HepG2 (cell line): ENCODE data around the gene PRKRIP1. TPM values are rescaled to one million over a fixed set of nuclear protein-coding genes. Genes with fewer than 3 reads are reported as not detected.
A peak's percentile ranks its signal among the peaks of the same experiment; 100 is the strongest.

Experiments
- BORCS8-MEF2B ChIP-seq: sonication (generic); formaldehyde crosslinking; IDR thresholded peaks from 2 replicates; pipeline ENCODE4 v1.8.0; 2022; ENCODE audit warnings: mild to moderate bottlenecking, missing genetic modification reagents
- CREB1 ChIP-seq, 2 experiments: fragments of 450-650 bp in 1 of 2; IDR thresholded peaks; 2 replicates each; pipeline ENCODE4 v1.6.1; 2016 to 2017; ENCODE audit warnings: control low read depth in 1 of 2, mild to moderate bottlenecking in 1 of 2, missing compliant biosample characterization in 1 of 2, missing genetic modification characterization in 1 of 2
- ESRRA ChIP-seq: sonication (generic); formaldehyde crosslinking; IDR thresholded peaks from 2 replicates; pipeline ENCODE4 v1.5.1; 2020; ENCODE audit warnings: mild to moderate bottlenecking, low read depth, missing genetic modification reagents
- FOXC1 ChIP-seq: sonication (generic); formaldehyde crosslinking; IDR thresholded peaks from 2 replicates; pipeline ENCODE4 v1.8.0; 2022; ENCODE audit warnings: mild to moderate bottlenecking, missing genetic modification reagents, borderline replicate concordance
- FOXK1 ChIP-seq: sonication (generic); formaldehyde crosslinking; IDR thresholded peaks from 2 replicates; pipeline ENCODE4 v1.4.0; 2020; ENCODE audit warnings: low read depth, missing genetic modification reagents, borderline replicate concordance
- HOXA5 ChIP-seq: sonication (generic); formaldehyde crosslinking; IDR thresholded peaks from 2 replicates; pipeline ENCODE4 v1.4.0; 2020; ENCODE audit warnings: missing genetic modification reagents
- NFKBIZ ChIP-seq: IDR thresholded peaks from 2 replicates; pipeline ENCODE4 v1.6.1; 2018; ENCODE audit warnings: missing genetic modification reagents, missing compliant biosample characterization
- PHF8 ChIP-seq: sonication (generic); formaldehyde crosslinking; IDR thresholded peaks from 2 replicates; pipeline ENCODE4 v1.5.0; 2020; ENCODE audit warnings: missing genetic modification reagents
- POLR2AphosphoS5 ChIP-seq: IDR thresholded peaks from 2 replicates; pipeline ENCODE4 v1.6.1; 2012; ENCODE audit warnings: low read depth, low read length
- ZBTB20 ChIP-seq: sonication (generic); formaldehyde crosslinking; IDR thresholded peaks from 2 replicates; pipeline ENCODE4 v1.8.1; 2023; ENCODE audit warnings: missing genetic modification reagents, low read depth, mild to moderate bottlenecking, borderline replicate concordance
- ZNF232 ChIP-seq: sonication (generic); formaldehyde crosslinking; IDR thresholded peaks from 2 replicates; pipeline ENCODE4 v1.4.0; 2020; ENCODE audit warnings: missing genetic modification reagents, borderline replicate concordance
- ZNF451 ChIP-seq: sonication (generic); formaldehyde crosslinking; IDR thresholded peaks from 2 replicates; pipeline ENCODE4 v1.5.0; 2020; ENCODE audit warnings: mild to moderate bottlenecking, missing genetic modification reagents
- ZNF616 ChIP-seq: sonication (generic); formaldehyde crosslinking; IDR thresholded peaks from 2 replicates; pipeline ENCODE4 v1.5.0; 2020; ENCODE audit warnings: low read depth, mild to moderate bottlenecking, missing genetic modification reagents
- polyA plus RNA-seq, 8 experiments: library from polyadenylated mRNA; depleted of rRNA in 3 of 8; stranded (reverse) in 7 of 8; unstranded in 1 of 8; fragments of >200 nt; fragmentation: Illumina TruSeq in 4 of 8; extraction: Trizol in 4 of 8; gene quantifications; 2 replicates each; pipeline versions ENCODE4 v1.2.1 to v1.2.3, GENCODE V29; 2011 to 2016; ENCODE audit warnings: low read depth in 4 of 8, missing spikeins in 1 of 8, mixed read lengths in 1 of 8; ENCODE audit not compliant: insufficient read depth in 1 of 8
- total RNA-seq, 5 experiments: library from RNA; depleted of rRNA; stranded (reverse); fragments of >200 nt; fragmentation: Illumina TruSeq; extraction: Trizol; gene quantifications; 2 replicates each; pipeline ENCODE4 v1.2.3, GENCODE V29; 2016; ENCODE audit warnings: low read depth in 1 of 5
- TF ChIP-seq, protein P1 (sequence below): sonication (generic); formaldehyde crosslinking; IDR thresholded peaks from 2 replicates; pipeline ENCODE4 v1.8.1; 2023; ENCODE audit warnings: mild to moderate bottlenecking, moderate library complexity, missing genetic modification reagents
- TF ChIP-seq, protein P2 (sequence below): sonication (generic); formaldehyde crosslinking; IDR thresholded peaks from 2 replicates; pipeline ENCODE4 v1.8.0; 2022; ENCODE audit warnings: mild to moderate bottlenecking, missing genetic modification reagents; ENCODE audit not compliant: insufficient replicate concordance
- TF ChIP-seq, protein P3 (sequence below): IDR thresholded peaks from 2 replicates; pipeline ENCODE4 v1.6.1; 2016; ENCODE audit warnings: missing biosample characterization, missing genetic modification reagents, low read depth
- TF ChIP-seq, protein P4 (sequence below): IDR thresholded peaks from 2 replicates; pipeline ENCODE4 v1.6.1; 2018; ENCODE audit warnings: missing genetic modification reagents
- TF ChIP-seq, protein P5 (sequence below), 2 experiments: IDR thresholded peaks; 2 replicates each; pipeline ENCODE4 v1.6.1; 2011 to 2012; ENCODE audit warnings: low read length in 2 of 2, borderline replicate concordance in 1 of 2, low read depth in 1 of 2, mild to moderate bottlenecking in 1 of 2, moderate library complexity in 1 of 2

PRKRIP1 gene
- total and polyA plus RNA-seq, 2 of the 13 experiments (the other 11 are each of a cell fraction or from before 2014, with no cell fraction given), result 13.2 to 16.8 TPM

DNA sequence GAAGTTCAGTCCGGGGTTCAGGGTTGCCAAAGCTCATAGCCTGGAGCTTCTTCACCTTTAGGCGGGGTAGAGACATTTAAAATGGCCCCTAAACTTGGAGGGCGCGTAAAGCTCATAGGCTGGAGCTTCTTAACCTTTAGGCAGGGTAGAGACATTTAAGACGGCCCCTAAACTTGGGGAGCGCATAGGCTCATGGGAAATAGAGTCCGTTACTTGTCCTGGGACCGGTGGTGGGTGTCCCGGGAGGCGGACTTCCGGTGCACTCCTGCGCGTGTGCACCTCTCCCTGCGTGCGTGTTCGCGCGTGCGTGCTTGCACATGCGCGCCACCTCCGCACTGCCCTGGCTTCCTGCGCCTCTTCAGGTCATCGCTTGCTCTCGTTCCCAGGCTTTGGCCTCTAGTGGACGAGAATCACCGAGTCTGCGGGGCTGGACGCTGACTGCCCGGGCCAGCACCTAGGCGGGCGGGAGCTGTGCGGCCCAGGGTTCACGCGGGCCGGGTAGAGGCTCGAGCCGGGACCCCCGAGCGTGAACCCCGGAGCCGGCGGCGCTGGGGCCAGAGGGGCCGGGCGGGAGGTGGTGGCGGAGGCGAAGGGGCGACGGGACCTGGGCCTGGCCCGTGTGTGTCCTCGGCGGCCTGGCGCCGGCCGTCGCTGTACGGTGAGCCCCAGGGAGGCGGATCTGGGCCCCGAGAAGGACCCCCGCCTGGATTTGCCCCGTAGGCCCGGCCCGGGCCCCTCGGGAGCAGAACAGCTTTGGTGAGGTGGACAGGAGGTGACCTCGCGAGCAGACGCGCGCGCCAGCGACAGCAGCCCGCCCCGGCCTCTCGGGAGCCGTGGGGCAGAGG is 32.4 kb upstream of the PRKRIP1 start (continued):
- TF ChIP-seq, protein P1, sequence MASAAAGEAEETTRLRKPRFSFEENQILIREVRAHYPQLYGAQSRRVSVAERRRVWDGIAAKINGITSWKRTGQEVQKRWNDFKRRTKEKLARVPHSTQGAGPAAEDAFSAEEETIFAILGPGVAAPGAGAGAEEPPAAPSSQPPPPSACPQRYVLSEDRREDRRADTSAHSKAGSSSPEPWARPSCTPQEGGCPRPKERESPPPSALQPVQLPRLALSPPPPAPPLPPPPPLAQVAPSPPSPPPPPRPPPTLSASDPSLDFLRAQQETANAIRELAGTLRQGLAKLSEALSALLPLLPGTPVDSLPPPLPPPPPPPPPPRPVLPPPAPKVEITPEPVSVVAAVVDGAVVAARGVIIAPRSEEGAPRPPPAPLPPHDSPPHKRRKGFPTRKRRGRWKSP (CRISPR knock-in tag), result peak; percentile 47; the same call in 1 of the 2 replicates
- TF ChIP-seq FOXK1 (CRISPR knock-in tag) (peak; percentile 36; the same call in 1 of the 2 replicates), FOXC1 (peak; percentile 56; the same call in 1 of the 2 replicates), ZNF451 (0 out of 2 replicates have a peak, but pooled peaks have one; percentile 33), BORCS8-MEF2B (CRISPR knock-in tag) (0 out of 2 replicates have a peak, but pooled peaks have one; percentile 32), PHF8 (CRISPR knock-in tag) (peak; percentile 97), ZBTB20 (CRISPR knock-in tag) (peak; percentile 73; the same call in 1 of the 2 replicates), CREB1 (IDR thresholded peaks at IDR 0.05) (peak; percentile 50; the same call in 1 of the 2 replicates), CREB1 (CRISPR knock-in tag; IDR thresholded peaks at IDR 0.05) (peak; percentile 67), ZNF232 (CRISPR knock-in tag) (0 out of 2 replicates have a peak, but pooled peaks have one; percentile 16), ZNF616 (CRISPR knock-in tag) (0 out of 2 replicates have a peak, but pooled peaks have one; percentile 44), POLR2AphosphoS5 (peak; percentile 85), NFKBIZ (0 out of 2 replicates have a peak, but pooled peaks have one; percentile 41), ESRRA (CRISPR knock-in tag) (0 out of 2 replicates have a peak, but pooled peaks have one; percentile 41), HOXA5 (peak; percentile 43; the same call in 1 of the 2 replicates)
- TF ChIP-seq, protein P2, sequence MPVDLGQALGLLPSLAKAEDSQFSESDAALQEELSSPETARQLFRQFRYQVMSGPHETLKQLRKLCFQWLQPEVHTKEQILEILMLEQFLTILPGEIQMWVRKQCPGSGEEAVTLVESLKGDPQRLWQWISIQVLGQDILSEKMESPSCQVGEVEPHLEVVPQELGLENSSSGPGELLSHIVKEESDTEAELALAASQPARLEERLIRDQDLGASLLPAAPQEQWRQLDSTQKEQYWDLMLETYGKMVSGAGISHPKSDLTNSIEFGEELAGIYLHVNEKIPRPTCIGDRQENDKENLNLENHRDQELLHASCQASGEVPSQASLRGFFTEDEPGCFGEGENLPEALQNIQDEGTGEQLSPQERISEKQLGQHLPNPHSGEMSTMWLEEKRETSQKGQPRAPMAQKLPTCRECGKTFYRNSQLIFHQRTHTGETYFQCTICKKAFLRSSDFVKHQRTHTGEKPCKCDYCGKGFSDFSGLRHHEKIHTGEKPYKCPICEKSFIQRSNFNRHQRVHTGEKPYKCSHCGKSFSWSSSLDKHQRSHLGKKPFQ, result peak; percentile 47
- TF ChIP-seq, protein P3, sequence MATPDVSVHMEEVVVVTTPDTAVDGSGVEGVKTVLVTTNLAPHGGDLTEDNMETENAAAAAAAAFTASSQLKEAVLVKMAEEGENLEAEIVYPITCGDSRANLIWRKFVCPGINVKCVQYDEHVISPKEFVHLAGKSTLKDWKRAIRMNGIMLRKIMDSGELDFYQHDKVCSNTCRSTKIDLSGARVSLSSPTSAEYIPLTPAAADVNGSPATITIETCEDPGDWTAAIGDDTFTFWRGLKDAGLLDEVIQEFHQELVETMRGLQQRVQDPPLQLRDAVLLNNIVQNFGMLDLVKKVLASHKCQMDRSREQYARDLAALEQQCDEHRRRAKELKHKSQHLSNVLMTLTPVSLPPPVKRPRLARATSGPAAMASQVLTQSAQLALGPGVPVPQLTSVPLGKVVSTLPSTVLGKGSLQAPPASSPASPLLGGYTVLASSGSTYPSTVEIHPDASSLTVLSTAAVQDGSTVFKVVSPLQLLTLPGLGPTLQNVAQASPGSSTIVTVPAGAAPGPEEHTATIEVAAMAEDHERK (CRISPR knock-in tag), result peak; percentile 90
- TF ChIP-seq, protein P4, sequence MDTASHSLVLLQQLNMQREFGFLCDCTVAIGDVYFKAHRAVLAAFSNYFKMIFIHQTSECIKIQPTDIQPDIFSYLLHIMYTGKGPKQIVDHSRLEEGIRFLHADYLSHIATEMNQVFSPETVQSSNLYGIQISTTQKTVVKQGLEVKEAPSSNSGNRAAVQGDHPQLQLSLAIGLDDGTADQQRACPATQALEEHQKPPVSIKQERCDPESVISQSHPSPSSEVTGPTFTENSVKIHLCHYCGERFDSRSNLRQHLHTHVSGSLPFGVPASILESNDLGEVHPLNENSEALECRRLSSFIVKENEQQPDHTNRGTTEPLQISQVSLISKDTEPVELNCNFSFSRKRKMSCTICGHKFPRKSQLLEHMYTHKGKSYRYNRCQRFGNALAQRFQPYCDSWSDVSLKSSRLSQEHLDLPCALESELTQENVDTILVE (CRISPR knock-in tag), result peak; percentile 25; the same call in 1 of the 2 replicates
- TF ChIP-seq, protein P5, sequence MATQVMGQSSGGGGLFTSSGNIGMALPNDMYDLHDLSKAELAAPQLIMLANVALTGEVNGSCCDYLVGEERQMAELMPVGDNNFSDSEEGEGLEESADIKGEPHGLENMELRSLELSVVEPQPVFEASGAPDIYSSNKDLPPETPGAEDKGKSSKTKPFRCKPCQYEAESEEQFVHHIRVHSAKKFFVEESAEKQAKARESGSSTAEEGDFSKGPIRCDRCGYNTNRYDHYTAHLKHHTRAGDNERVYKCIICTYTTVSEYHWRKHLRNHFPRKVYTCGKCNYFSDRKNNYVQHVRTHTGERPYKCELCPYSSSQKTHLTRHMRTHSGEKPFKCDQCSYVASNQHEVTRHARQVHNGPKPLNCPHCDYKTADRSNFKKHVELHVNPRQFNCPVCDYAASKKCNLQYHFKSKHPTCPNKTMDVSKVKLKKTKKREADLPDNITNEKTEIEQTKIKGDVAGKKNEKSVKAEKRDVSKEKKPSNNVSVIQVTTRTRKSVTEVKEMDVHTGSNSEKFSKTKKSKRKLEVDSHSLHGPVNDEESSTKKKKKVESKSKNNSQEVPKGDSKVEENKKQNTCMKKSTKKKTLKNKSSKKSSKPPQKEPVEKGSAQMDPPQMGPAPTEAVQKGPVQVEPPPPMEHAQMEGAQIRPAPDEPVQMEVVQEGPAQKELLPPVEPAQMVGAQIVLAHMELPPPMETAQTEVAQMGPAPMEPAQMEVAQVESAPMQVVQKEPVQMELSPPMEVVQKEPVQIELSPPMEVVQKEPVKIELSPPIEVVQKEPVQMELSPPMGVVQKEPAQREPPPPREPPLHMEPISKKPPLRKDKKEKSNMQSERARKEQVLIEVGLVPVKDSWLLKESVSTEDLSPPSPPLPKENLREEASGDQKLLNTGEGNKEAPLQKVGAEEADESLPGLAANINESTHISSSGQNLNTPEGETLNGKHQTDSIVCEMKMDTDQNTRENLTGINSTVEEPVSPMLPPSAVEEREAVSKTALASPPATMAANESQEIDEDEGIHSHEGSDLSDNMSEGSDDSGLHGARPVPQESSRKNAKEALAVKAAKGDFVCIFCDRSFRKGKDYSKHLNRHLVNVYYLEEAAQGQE (IDR thresholded peaks at IDR 0.05; ENCODE audit: borderline replicate concordance in 1 of 2, low read depth in 1 of 2, low read length in 2 of 2), result peak in 1 of 2 experiments; percentile 36; a peak in 1 of 4 replicates
